Heart right ventricle (tissue), 16 donors: Measurements from ENCODE around the gene APLNR. TPM values are rescaled to one million over a fixed set of nuclear protein-coding genes. Genes with fewer than 3 reads are reported as not detected.
"Not testable (repeated sequence)": the region's sequence is repeated elsewhere in the genome, so short reads cannot be mapped to it uniquely, and the experiment has no call there.

ENCODE experiments used
- ATAC-seq, 8 donors: fragments of 200-7000 bp; cut with Tn5 transposase; one replicate each; pipeline ENCODE4 v1.9.1; 2020; ENCODE audit warnings: mild to moderate bottlenecking in 8 of 8, moderate library complexity in 8 of 8, moderate number of reproducible peaks in 1 of 8
- DNase-seq, 2 donors: peaks; one replicate each; pipeline ENCODE4 v3.0.0-alpha.2; 2020
- H3K27ac ChIP-seq, 10 donors: fragments of 200-600 bp; sonication (generic) in 2 of 10; one replicate each; pipeline versions ENCODE4 v1.5.0 to v1.8.0; 2020 to 2022; ENCODE audit warnings: mild to moderate bottlenecking in 3 of 10
- H3K27me3 ChIP-seq, 7 donors: fragments of 200-600 bp; one replicate each; pipeline ENCODE4 v1.8.0; 2021 to 2022; ENCODE audit warnings: mild to moderate bottlenecking in 2 of 7
- H3K36me3 ChIP-seq, 9 donors: fragments of 200-600 bp; sonication (generic) in 1 of 9; one replicate each; pipeline versions ENCODE4 v1.5.0 to v1.8.0; 2020 to 2022; ENCODE audit warnings: mild to moderate bottlenecking in 2 of 9
- H3K4me1 ChIP-seq, 9 donors: fragments of 200-600 bp; sonication (generic) in 1 of 9; one replicate each; pipeline versions ENCODE4 v1.5.0 to v1.8.0; 2020 to 2022; ENCODE audit warnings: mild to moderate bottlenecking in 4 of 9
- H3K4me3 ChIP-seq, 10 donors: fragments of 200-600 bp; sonication (generic) in 2 of 10; one replicate each; pipeline versions ENCODE4 v1.5.0 to v1.8.0; 2020 to 2022; ENCODE audit warnings: mild to moderate bottlenecking in 7 of 10, moderate library complexity in 2 of 10
- H3K9me3 ChIP-seq, 11 donors: fragments of 200-600 bp in 10 of 11; sonication (generic) in 2 of 11; one replicate each; pipeline versions ENCODE4 v1.5.0 to v1.8.0; 2013 to 2022; ENCODE audit warnings: mild to moderate bottlenecking in 2 of 11, control low read depth in 1 of 11, moderate library complexity in 1 of 11
- WGBS, 2 donors: extraction: QIAGEN DNeasy Blood & Tissue Kit; methylation state at CpG; one replicate each; pipeline ENCODE4 v1.1.7; 2013; ENCODE audit warnings: inconsistent platforms in 1 of 2; 5-methylcytosine and 5-hydroxymethylcytosine counted together
- intact Hi-C, 10 donors: fragments of 100-400 bp; cut with DNase I; formaldehyde crosslinking; loops; one replicate each; pipeline versions ENCODE4 v1.11.1 to v1.14.2; 2022
- long read RNA-seq, 3 donors: library from polyadenylated mRNA; unstranded; transcript quantifications; one replicate each; pipeline ENCODE4 v2.0.0, GENCODE V29; 2020 to 2021
- polyA plus RNA-seq, 2 donors: library from polyadenylated mRNA; stranded (reverse); fragments of 200-250 nt; gene quantifications; one replicate each; pipeline ENCODE4 v1.2.3, GENCODE V29; 2013
- total RNA-seq, 10 donors: library from RNA; stranded (reverse); fragmentation: NEBNext Ultra II Directional in 3 of 10; extraction: Animal tissue kit (Norgen Biotek cat#: 25700) in 3 of 10; gene quantifications; one replicate each; pipeline versions ENCODE4 v1.2.1 to v1.2.4, GENCODE V29; 2021 to 2023
- TF ChIP-seq, protein P1 (sequence below), 9 donors: fragments of 200-600 bp; sonication (generic) in 2 of 9; IDR thresholded peaks; one replicate each; pipeline versions ENCODE4 v1.5.0 to v1.8.0; 2021 to 2022; ENCODE audit warnings: antibody characterized with exemption in 9 of 9, mild to moderate bottlenecking in 5 of 9, moderate library complexity in 1 of 9
- donor health status: Arrhythmogenic right ventricular cardiomyopathy.
- donor health status: ischemic (EF 13 %, LVEDD 7.1; RV severe dilation, severe dysfunction).
- donor health status: healthy with polysubstance abuse.
- donor health status: DM: no; HTN: yes; CAD: no.
- donor health status: DM: no; HTN: no; CAD: no.
- donor health status: ischemic (EF 25% LVEDD 6.9; RV normal size, moderate dysfunction).
- donor health status: ischemic (EF 25% LVEDD 5.7; RV mildly dilated, moderate dysfunction).
- donor health status: healthy.
- donor health status: DM: yes; HTN: yes; CAD: no.
- donor health status: Ischemic cardiomyopathy.
- donor health status: ischemic (EF 35%, LVEDD 5.7; RV mildly dilated, moderate dysfunction).
- donor health status: nonischemic (EF 11% LVEDD 7.7; RV severe dilation, severe dysfunction).
- donor health status: DM: yes; HTN: yes; CAD: no.
- donor health status: PGD.
- donor health status: ischemic (EF 29% LVEDD 5.4; RV normal size, mild dysfunction).
- donor health status: nonischemic (EF 23%, LVEDD 6.1; RV moderate dilation, normal function).

Gene APLNR
- total RNA-seq (10 to 100 TPM in 7 of 10 donors, 1 to 10 TPM in 3; 7.5 to 39.3 (median 13.9) TPM), polyA plus RNA-seq (1 to 10 TPM; 2.0 to 7.2 TPM)
- long read RNA-seq, donor 1, transcript APLNR-202 (1 exons, 3,609 nt): major isoform, 20 of 20 reads
- long read RNA-seq, donor 1, partial matches to known transcripts: 0 of 20 reads
- long read RNA-seq, donor 1, other reads (novel, unspliced or antisense): 0 of 20 reads
- long read RNA-seq, donor 2, transcript APLNR-202 (1 exons, 3,609 nt): major isoform, 15 of 15 reads
- long read RNA-seq, donor 2, partial matches to known transcripts: 0 of 15 reads
- long read RNA-seq, donor 2, other reads (novel, unspliced or antisense): 0 of 15 reads
- long read RNA-seq, donor 3, transcript APLNR-202 (1 exons, 3,609 nt): major isoform, 24 of 25 reads
- long read RNA-seq, donor 3, partial matches to known transcripts: 0 of 25 reads
- long read RNA-seq, donor 3, other reads (novel, unspliced or antisense): 1 of 25 reads

DNA sequence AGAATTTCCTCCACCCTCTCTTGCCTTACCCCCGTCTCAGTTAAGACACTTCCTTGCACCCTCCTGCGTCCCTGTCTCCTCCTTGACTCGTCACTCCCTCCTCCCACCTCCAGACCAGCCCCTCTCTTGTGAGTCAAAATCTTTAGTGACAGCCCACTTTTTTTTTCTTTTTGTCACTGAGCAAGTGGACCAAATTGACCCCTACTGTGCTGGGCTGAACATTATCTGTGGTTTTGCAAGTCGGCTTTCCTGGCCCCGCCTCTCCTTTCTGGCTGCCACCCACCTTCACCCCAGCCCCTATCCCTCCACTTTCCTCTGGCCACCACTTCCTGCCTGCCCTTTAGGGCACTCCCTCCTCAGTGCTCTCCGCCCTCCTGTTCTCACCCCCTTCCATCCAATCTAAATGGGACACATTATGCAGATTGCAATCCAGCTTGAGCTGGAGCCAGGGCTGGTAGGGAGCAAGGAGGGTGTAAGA is at the start of gene APLNR:
Gene APLNR (minus strand): TSS at position 47 of the 478 bp plus-strand sequence. CDS start 246 bp downstream, outside the sequence.
- ATAC-seq (peak; percentile 36 to 77 (median 69)), DNase-seq (no peak)
- TF ChIP-seq, protein P1, sequence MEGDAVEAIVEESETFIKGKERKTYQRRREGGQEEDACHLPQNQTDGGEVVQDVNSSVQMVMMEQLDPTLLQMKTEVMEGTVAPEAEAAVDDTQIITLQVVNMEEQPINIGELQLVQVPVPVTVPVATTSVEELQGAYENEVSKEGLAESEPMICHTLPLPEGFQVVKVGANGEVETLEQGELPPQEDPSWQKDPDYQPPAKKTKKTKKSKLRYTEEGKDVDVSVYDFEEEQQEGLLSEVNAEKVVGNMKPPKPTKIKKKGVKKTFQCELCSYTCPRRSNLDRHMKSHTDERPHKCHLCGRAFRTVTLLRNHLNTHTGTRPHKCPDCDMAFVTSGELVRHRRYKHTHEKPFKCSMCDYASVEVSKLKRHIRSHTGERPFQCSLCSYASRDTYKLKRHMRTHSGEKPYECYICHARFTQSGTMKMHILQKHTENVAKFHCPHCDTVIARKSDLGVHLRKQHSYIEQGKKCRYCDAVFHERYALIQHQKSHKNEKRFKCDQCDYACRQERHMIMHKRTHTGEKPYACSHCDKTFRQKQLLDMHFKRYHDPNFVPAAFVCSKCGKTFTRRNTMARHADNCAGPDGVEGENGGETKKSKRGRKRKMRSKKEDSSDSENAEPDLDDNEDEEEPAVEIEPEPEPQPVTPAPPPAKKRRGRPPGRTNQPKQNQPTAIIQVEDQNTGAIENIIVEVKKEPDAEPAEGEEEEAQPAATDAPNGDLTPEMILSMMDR (IDR thresholded peaks at IDR 0.05): no peak
- peak within 1 kb of the TSS in 9 of 10 donors; percentile 37 to 89 (median 77) for H3K27ac ChIP-seq
- no peaks in the 10 kb centered on the region for H3K36me3 ChIP-seq
- 20 to 28% methylated on average over 6 of the region's 6 CpGs for WGBS, 2 donors
- peaks cover 0 to 44% (median 21%) of the 10 kb centered on the region in 7 donors for H3K27me3 ChIP-seq
- peak within 1 kb of the TSS; percentile 24 to 66 (median 52) for H3K4me3 ChIP-seq
- intact Hi-C loops: loop anchor here in 1 of 10 donors (5.0 kb wide), 1 partner anchor 35 kb away; no protein-coding TSS in a partner anchor
- H3K4me1 ChIP-seq: peaks cover 6 to 51% (median 10%) of the 10 kb centered on the region in 9 donors
- H3K9me3 ChIP-seq: no peaks in the 10 kb centered on the region

DNA sequence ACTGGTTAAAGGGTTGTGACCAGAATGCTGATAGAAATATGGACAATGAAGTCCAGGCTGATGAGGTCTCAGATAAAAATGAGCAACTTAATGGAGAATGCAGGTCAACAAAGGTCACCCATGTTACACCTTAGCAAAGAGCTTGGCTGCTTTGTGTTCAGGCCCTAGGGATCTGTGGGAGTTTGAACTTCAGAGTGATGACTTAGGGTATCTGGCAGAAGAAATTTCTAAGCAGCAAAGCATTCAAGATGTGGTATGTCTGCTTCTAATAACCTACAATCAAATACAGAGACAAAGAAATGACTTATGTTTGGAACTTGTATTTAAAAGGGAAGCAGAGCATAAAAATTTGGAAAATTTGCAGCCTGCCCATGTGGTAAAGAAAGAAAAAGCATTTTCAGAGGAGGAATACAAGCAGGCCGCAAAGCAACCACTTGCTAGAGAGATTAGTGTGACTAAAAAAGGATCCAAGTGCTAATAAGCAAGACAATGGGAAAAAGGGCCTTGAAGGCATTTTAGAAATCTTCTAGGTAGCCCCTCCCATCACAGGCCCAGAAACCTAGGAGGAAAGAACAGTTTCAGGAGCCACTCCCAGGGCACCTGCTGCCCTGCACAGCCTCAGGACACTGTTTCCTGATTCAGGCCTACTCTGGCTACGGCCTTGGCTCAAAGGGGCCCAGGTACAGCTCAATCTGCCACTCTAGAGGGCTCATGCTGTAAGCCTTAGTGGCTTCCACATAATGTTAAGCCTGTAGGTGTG is 46.4 kb upstream of the APLNR start:
- Histone ChIP-seq H3K27me3 (no peaks in the 10 kb centered on the region), H3K9me3 (no peaks in the 10 kb centered on the region), H3K36me3 (no peaks in the 10 kb centered on the region), H3K4me1 (peaks cover 0 to 10% (median 2%) of the 10 kb centered on the region in 9 donors), H3K4me3 (no peak overlapping the region), H3K27ac (no peak overlapping the region)
- TF ChIP-seq, protein P1 (IDR thresholded peaks at IDR 0.05): no peak
- no peak for DNase-seq
- intact Hi-C loops: no loop called here
- no peak for ATAC-seq
- 90 to 94% methylated on average over 2 of the region's 2 CpGs for WGBS, 2 donors

DNA sequence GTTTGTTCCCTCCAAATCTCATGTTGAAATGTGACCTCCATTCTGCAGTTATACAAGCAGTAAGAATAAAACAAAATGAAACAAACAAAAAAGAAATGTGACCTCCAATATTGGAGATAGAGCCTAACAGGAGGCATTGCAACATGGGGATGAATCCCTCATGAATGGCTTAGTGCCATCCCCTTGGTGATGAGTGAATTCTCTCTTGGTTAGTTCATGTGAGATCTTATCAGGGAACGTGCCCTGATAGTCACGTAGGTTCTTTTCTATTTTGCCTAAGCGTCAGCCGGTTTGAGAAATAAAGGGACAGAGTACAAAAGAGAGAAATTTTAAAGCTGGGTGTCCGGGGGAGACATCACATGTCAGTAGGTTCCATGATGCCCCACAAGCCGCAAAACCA is 44.5 kb upstream of the APLNR start:
- H3K27me3 ChIP-seq, intact Hi-C loops, H3K27ac ChIP-seq, H3K36me3 ChIP-seq, H3K4me3 ChIP-seq, H3K9me3 ChIP-seq, DNase-seq, ATAC-seq: not testable (repeated sequence)
- WGBS, 2 donors: 82 to 93% methylated on average over 6 of the region's 6 CpGs
- H3K4me1 ChIP-seq: peaks cover 0 to 25% (median 20%) of the 10 kb centered on the region in 9 donors

DNA sequence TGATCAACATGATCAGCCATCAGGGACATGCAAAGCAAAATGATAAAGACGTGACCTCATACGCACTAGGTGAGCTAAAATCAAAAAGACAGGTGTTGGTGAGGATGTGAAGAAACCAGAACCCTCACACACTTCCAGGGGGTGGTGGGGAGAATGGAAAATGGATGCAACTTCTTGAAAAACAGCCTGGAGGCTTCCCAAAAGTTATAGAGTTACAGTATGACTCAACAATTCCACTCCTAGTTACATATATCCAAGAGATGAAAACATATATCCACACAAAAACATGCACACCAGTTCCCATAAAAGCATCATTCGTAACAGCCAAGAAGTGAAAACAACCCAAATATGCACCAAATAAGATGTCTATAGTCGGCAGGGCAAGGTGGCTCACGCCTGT is 42.1 kb upstream of the APLNR start:
- intact Hi-C loops: loop anchor here in 2 of 10 donors (5.0 to 10.0 kb wide), 2 partner anchors 43 to 434 kb away; partner anchors contain the start of gene TNKS1BP1 (in 1 of the 2)
- TF ChIP-seq, protein P1 (IDR thresholded peaks at IDR 0.05): no peak
- Histone ChIP-seq H3K4me1 (peaks cover 0 to 40% (median 26%) of the 10 kb centered on the region in 9 donors), H3K27ac (peak overlapping the region in 1 of 10 donors; percentile 92), H3K4me3 (no peak overlapping the region), H3K9me3 (no peaks in the 10 kb centered on the region), H3K27me3 (no peaks in the 10 kb centered on the region), H3K36me3 (no peaks in the 10 kb centered on the region)
- no peak for DNase-seq
- WGBS, 2 donors: 89 to 90% methylated on average over 5 of the region's 5 CpGs
- no peak for ATAC-seq
